ENCODE data around the gene GPR151.

The GPR151 gene

DNA sequence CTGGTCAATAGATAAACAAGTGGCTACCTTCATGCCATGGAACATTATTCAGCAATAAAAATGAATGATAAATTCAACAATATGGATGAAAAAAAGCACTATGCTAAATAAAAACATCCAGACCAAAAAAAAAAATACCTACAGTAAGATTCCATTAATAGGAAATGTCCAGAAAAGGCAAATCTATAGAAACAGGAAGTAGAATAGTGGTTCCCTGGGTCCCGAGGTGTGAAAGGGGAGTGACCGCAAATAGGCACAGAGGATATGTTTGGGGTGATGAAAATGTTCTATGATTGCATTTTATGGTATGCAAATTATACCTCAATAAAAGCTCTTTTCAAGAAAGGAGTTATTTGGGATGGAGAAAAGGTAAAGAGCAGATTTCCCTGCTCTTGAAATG, 3.6 kb upstream of the GPR151 start:
- no peak for DNase-seq

- no peak for DNase-seq
Observed at GRCh38 chr5:146515473-146516150, 378 bp downstream of the GPR151 start.

GRCh38 chr5:146514575-146514974, 1.4 kb downstream of the GPR151 start:
- DNase-seq: no peak

- no peak for DNase-seq
Observed at GRCh38 chr5:146513462-146513861, 2.5 kb downstream of the GPR151 start.

- peak; percentile 5 to 59 (median 34) for DNase-seq
Observed at GRCh38 chr5:146510559-146511125, 5.3 kb downstream of the GPR151 start.

GRCh38 chr5:146507428-146507827, 8.6 kb downstream of the GPR151 start:
- no peak for DNase-seq

DNA sequence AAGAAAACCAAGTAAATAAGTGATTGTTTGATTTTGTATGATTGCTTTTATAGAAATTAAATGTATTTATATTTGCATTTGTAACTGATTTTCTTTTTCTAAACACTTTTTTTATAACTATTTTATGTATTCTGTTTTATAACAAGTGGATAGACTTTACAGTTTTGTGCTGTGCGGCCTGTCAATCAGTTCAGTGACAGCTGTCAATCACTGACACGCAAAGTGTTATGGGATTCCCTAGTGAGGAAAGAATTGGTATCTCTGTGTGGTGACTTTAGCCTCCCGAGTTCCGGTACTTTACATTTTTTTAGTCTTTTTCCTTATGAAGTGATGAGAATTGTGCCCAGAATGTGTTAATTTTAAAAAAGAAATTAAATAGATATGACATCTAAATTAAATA, 16.3 kb downstream of the GPR151 start:
- DNase-seq: no peak

DNA sequence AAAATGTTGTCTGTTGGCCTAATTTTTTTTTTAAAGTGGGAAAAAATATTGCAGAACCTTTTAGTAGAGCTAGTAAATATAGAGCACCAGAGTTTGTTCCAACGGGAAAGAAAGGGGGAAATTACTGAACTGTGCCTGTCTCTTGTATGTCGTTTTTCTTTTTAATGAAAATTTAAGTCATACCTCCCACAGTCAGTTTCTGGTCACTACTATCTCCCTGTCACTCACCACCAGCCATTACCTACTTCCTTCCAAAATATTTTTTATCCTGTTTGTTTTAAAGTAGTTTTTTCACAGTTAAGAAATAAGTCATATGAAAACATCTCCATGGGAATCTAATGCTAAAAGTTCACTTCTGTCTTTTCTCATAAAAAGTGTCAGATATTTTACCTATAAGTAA, 21.3 kb downstream of the GPR151 start:
- DNase-seq: no peak

GRCh38 chr5:146490089-146490843, 25.7 kb downstream of the GPR151 start:
- no peak for DNase-seq

- DNase-seq: no peak
Observed at GRCh38 chr5:146484714-146485391, 31.1 kb downstream of the GPR151 start.

DNA sequence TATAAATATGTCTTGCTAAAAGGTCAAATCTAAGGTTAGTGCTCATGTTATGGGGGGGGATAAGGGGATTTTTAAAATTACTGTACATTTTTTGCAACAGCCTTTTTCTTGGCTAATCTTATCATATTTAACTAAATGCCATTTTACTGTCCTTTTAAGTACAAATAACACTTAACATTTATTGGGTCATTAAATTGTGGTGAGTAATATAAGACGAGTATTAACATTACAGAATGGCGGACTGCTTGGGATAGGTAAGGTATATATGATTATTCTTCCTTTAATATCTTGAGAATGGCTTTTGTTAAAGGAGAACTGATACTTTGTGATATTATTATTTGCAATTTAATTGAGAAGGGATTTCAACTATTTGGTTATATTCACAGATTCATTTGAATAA, 33.2 kb downstream of the GPR151 start:
- DNase-seq: no peak

DNA sequence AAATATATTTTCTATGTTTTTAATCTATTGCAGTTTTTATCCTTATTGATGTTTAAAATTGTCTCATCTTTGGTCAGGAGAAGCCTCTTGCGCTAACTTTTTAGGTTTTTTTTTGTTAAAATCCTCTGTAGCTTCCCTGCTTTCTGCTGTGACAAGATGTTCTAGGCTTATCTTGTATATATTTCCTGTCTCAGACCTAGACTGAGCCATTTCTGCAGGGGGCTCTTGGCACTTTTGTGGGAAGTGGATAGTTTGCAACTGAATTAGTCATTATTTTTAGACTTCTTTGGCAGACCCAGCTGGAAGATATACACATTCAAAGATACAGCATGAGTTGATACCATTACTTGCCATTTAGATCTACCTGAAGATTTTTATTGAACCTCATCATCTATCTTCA, 40.1 kb downstream of the GPR151 start:
- DNase-seq: no peak

GRCh38 chr5:146475190-146475780, 40.7 kb downstream of the GPR151 start:
- DNase-seq: no peak

DNA sequence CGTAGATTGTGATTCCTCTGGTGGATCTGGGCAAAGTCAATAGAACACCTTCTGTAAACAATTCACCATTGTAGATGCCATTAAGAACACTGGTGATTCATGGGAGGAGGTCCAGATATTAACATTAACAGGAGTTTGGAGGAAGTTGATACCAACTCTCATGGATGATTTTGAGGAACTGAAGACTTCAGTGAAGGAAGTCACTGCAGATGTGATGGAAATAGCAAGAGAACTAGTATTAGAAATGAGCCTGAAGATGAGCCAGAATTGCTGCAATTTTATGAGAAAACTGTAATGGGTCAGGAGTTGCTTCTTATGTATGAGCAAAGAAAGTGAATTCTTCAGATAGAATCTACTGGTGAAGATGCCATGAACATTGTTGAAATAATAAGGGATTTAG, 41.9 kb downstream of the GPR151 start:
- DNase-seq: peak; percentile 13 to 57 (median 54)

DNA sequence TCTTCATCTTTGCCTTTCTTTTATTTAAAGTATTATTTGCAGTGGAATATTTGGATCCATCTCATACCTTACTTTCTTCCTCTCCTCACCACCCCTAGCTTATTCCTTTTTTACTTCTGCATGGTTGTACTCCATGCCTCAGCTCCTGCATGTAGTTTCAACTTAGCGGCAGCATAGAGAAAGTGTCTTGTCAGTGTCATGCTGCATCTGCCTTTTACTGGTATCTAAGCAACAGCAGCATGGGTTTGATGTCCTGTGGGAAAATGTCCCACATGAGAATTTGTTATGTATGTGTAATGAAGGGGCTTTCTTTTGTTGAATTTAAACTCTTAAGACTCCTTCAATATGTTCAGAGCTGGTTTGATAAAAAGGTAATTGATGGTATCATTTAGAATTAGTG, 48.2 kb downstream of the GPR151 start:
- no peak for DNase-seq

- DNase-seq: peak in 1 of 3 donors; percentile 12
Observed at GRCh38 chr5:146466521-146467349, 49.3 kb downstream of the GPR151 start.

DNA sequence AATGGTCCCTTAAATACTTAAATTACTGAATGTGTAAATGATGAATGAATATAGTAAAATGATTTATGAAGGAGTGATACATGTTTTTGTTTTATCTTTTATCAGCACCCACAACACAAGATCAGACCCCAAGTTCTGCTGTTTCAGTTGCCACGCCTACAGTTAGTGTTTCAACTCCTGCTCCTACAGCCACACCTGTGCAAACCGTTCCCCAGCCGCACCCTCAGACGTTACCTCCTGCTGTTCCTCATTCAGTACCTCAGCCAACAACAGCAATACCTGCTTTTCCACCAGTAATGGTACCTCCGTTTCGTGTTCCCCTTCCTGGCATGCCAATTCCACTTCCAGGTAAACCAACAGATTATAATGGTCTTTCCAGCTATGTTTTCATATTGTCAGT, 52.5 kb downstream of the GPR151 start:
- DNase-seq: no peak

All from suppressor macrophage treated with lipopolysaccharide for 1 hour (primary cell).